Measurements from ENCODE around the gene ZNF425.

ZNF425 gene

DNA sequence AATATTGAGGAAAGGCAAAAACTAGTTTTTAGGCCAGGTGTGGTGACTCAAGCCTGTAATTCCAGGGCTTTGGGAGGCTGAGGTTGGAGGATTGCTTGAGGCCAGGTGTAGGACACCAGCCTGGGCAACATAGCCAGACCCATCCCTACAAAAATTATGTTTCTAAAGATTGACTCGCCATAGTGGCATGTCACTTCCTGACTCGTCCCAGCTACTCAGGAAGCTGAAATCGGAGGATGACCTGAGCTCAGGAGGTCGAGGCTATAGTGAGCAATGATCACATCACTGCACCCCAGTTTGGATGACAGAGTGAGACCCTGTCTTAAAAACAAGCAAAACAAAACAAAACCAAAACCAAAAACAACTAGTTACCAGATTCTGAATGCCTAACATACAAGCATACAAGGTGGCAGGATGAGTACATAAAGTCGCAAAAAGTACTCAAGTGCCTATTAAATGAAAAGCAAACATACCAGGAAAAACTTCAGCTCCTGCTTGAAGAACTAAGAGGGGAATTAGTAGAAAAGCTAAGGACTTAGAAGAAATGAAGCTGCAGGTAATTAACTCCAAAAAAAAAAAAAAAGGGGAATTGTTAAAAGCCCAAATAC lies 35.2 kb upstream of the ZNF425 start:
- H3K9me2 ChIP-seq (replicated peaks; ENCODE audit: low read depth, low read length), result no peaks in the 10 kb centered on the region
- H3F3A ChIP-seq (ENCODE audit: low read depth), result no peaks in the 10 kb centered on the region
- H3K4me2 ChIP-seq (ENCODE audit: low read depth, low read length, poor library complexity, severe bottlenecking), result no peak overlapping the region
- no peak overlapping the region for H3K9ac ChIP-seq (ENCODE audit: low read depth, low read length, poor library complexity, severe bottlenecking)
- no peaks in the 10 kb centered on the region for H3K9me3 ChIP-seq (ENCODE audit: insufficient read depth, low read depth, low read length)
- H2AFZ ChIP-seq (ENCODE audit: low read length), result no peak overlapping the region
- H3K36me3 ChIP-seq (ENCODE audit: insufficient read depth, low read length), result peaks cover 44% of the 10 kb centered on the region; the same call in 1 of the 2 replicates
- H3K79me2 ChIP-seq (ENCODE audit: insufficient read depth, low read length), result peaks cover 6% of the 10 kb centered on the region; the same call in 1 of the 2 replicates
- no peak for TF ChIP-seq EZH2phosphoT487 (IDR thresholded peaks at IDR 0.05; ENCODE audit: borderline replicate concordance)
- TF ChIP-seq, protein P1, sequence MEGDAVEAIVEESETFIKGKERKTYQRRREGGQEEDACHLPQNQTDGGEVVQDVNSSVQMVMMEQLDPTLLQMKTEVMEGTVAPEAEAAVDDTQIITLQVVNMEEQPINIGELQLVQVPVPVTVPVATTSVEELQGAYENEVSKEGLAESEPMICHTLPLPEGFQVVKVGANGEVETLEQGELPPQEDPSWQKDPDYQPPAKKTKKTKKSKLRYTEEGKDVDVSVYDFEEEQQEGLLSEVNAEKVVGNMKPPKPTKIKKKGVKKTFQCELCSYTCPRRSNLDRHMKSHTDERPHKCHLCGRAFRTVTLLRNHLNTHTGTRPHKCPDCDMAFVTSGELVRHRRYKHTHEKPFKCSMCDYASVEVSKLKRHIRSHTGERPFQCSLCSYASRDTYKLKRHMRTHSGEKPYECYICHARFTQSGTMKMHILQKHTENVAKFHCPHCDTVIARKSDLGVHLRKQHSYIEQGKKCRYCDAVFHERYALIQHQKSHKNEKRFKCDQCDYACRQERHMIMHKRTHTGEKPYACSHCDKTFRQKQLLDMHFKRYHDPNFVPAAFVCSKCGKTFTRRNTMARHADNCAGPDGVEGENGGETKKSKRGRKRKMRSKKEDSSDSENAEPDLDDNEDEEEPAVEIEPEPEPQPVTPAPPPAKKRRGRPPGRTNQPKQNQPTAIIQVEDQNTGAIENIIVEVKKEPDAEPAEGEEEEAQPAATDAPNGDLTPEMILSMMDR (conservative IDR thresholded peaks at IDR 0.05; ENCODE audit: low read length), result no peak
- H3K27me3 ChIP-seq (ENCODE audit: insufficient read depth, low read length, poor library complexity, severe bottlenecking), result no peaks in the 10 kb centered on the region
- H3K4me1 ChIP-seq (ENCODE audit: insufficient read depth, low read length, poor library complexity, severe bottlenecking), result no peaks in the 10 kb centered on the region
- no peaks in the 10 kb centered on the region for H4K20me1 ChIP-seq (ENCODE audit: insufficient read depth, low read length, poor library complexity, severe bottlenecking)
- no peak overlapping the region for H3K4me3 ChIP-seq (ENCODE audit: low read length, poor library complexity, severe bottlenecking)

DNA sequence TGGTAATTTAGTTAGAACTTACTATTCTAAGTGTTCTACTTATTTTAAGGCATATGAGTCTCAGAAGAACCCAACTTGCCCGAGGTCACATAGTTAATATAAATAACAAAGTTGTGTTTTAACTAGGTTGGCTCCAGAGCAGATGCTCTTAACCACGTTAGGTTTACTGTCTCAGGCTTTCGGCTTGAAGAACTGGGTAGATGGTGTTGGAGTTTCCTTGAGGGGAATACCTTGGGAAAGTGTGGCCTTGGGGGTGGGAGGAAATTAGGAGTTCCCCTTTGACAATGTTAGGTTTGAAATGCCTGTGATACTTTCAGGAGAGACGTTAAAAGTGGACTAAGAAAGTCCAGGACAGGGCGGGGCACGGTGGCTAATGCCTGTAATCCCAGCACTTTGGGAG lies 30.8 kb upstream of the ZNF425 start:
- no peaks in the 10 kb centered on the region for H3F3A ChIP-seq (ENCODE audit: low read depth)
- no peaks in the 10 kb centered on the region for H4K20me1 ChIP-seq (ENCODE audit: insufficient read depth, low read length, poor library complexity, severe bottlenecking)
- no peak overlapping the region for H3K4me2 ChIP-seq (ENCODE audit: low read depth, low read length, poor library complexity, severe bottlenecking)
- TF ChIP-seq, protein P1 (conservative IDR thresholded peaks at IDR 0.05; ENCODE audit: low read length), result no peak
- no peak for TF ChIP-seq EZH2phosphoT487 (IDR thresholded peaks at IDR 0.05; ENCODE audit: borderline replicate concordance)
- no peak overlapping the region for H2AFZ ChIP-seq (ENCODE audit: low read length)
- H3K79me2 ChIP-seq (ENCODE audit: insufficient read depth, low read length), result peaks cover 22% of the 10 kb centered on the region; the same call in 1 of the 2 replicates
- H3K36me3 ChIP-seq (ENCODE audit: insufficient read depth, low read length), result peaks cover 33% of the 10 kb centered on the region; the same call in 1 of the 2 replicates
- no peaks in the 10 kb centered on the region for H3K9me2 ChIP-seq (replicated peaks; ENCODE audit: low read depth, low read length)
- H3K27me3 ChIP-seq (ENCODE audit: insufficient read depth, low read length, poor library complexity, severe bottlenecking), result no peaks in the 10 kb centered on the region
- no peaks in the 10 kb centered on the region for H3K4me1 ChIP-seq (ENCODE audit: insufficient read depth, low read length, poor library complexity, severe bottlenecking)
- no peaks in the 10 kb centered on the region for H3K9me3 ChIP-seq (ENCODE audit: insufficient read depth, low read depth, low read length)
- H3K9ac ChIP-seq (ENCODE audit: low read depth, low read length, poor library complexity, severe bottlenecking), result no peak overlapping the region
- no peak overlapping the region for H3K4me3 ChIP-seq (ENCODE audit: low read length, poor library complexity, severe bottlenecking)

DNA sequence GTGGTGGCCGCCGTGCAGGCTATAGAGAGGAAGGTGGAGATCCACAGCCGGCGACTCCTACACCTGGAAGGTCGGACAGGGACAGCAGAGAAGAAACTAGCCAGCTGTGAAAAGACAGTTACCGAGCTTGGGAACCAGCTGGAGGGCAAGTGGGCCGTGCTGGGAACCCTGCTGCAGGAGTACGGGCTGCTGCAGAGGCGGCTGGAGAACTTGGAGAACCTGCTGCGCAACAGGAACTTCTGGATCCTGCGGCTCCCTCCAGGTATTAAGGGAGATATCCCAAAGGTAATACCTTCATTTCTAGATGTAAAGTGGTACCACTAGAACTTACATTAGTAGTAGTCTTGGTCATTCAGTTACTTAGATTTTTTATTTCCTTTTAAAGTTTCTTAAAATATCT lies 27.9 kb upstream of the ZNF425 start:
- peaks cover 45% of the 10 kb centered on the region for H3K79me2 ChIP-seq (ENCODE audit: insufficient read depth, low read length)
- H3K4me3 ChIP-seq (ENCODE audit: low read length, poor library complexity, severe bottlenecking), result no peak overlapping the region
- no peaks in the 10 kb centered on the region for H3K9me3 ChIP-seq (ENCODE audit: insufficient read depth, low read depth, low read length)
- H3K4me1 ChIP-seq (ENCODE audit: insufficient read depth, low read length, poor library complexity, severe bottlenecking), result peaks cover 4% of the 10 kb centered on the region
- no peak overlapping the region for H3K4me2 ChIP-seq (ENCODE audit: low read depth, low read length, poor library complexity, severe bottlenecking)
- TF ChIP-seq, protein P1 (conservative IDR thresholded peaks at IDR 0.05; ENCODE audit: low read length), result no peak
- TF ChIP-seq EZH2phosphoT487 (IDR thresholded peaks at IDR 0.05; ENCODE audit: borderline replicate concordance), result no peak
- no peaks in the 10 kb centered on the region for H3K9me2 ChIP-seq (replicated peaks; ENCODE audit: low read depth, low read length)
- peaks cover 11% of the 10 kb centered on the region for H4K20me1 ChIP-seq (ENCODE audit: insufficient read depth, low read length, poor library complexity, severe bottlenecking)
- H3K36me3 ChIP-seq (ENCODE audit: insufficient read depth, low read length), result peaks cover 18% of the 10 kb centered on the region; the same call in 1 of the 2 replicates
- H3K9ac ChIP-seq (ENCODE audit: low read depth, low read length, poor library complexity, severe bottlenecking), result no peak overlapping the region
- no peaks in the 10 kb centered on the region for H3F3A ChIP-seq (ENCODE audit: low read depth)
- H2AFZ ChIP-seq (ENCODE audit: low read length), result no peak overlapping the region
- no peaks in the 10 kb centered on the region for H3K27me3 ChIP-seq (ENCODE audit: insufficient read depth, low read length, poor library complexity, severe bottlenecking)
